Measurements from ENCODE around the gene NRIP1. TPM values are rescaled to one million over a fixed set of nuclear protein-coding genes. Genes with fewer than 3 reads are reported as not detected.

Gene NRIP1
- polyA plus RNA-seq, 3 donors, result 4.3 to 28.2 (median 23.5) TPM

DNA sequence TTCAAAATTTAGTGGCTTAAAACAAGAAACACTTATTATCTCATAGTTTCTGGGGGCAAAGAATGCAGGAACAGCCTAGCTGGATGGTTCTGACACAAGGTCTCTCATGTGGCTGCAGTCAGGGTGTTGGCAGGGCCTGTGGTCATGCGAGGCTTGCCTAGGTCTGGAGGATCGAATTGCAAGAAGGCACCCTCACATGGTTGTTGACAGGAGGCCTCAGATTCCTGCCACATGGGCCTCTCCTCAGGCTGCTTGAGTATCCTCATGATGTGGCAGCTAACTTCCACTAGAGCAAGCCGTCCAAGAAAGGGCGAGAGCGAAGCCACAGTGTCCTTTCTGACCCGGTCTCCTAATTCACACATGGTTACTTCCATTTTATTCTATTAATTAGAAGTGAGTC is 6.2 kb upstream of the NRIP1 start:
- Mint-ChIP-seq H3K9me3 (no peaks in the 10 kb centered on the region), H3K4me3 (no peak overlapping the region), H3K4me1 (peaks cover 3% of the 10 kb centered on the region), H3K27ac (no peak overlapping the region), H3K36me3 (no peaks in the 10 kb centered on the region), H3K27me3 (ENCODE audit: low read depth in 3 of 3) (peaks cover 0 to 1% (median 0%) of the 10 kb centered on the region in 3 donors)
- Histone ChIP-seq H3K36me3 (replicated peaks in 1 of 2; ENCODE audit: control insufficient read depth in 1 of 2, insufficient read depth in 2 of 2, low read length in 2 of 2) (no peaks in the 10 kb centered on the region), H3K4me1 (ENCODE audit: control insufficient read depth in 1 of 2, insufficient read depth in 2 of 2, low read length in 2 of 2) (peaks cover 0 to 9% of the 10 kb centered on the region in 2 donors), H3K4me3 (replicated peaks in 1 of 3; ENCODE audit: low read depth in 2 of 3, low read length in 3 of 3) (no peak overlapping the region), H3K27ac (ENCODE audit: low read depth in 1 of 2, low read length in 2 of 2) (no peak overlapping the region), H3K4me2 (replicated peaks; ENCODE audit: extremely low read depth, low read length, poor library complexity, severe bottlenecking) (no peak overlapping the region), H3K9me3 (replicated peaks in 1 of 2; ENCODE audit: control insufficient read depth in 1 of 2, insufficient read depth in 1 of 2, low read length in 2 of 2) (no peaks in the 10 kb centered on the region), H4K20me1 (ENCODE audit: insufficient read depth, low read length) (no peaks in the 10 kb centered on the region), H3K79me2 (ENCODE audit: insufficient read depth, low read length) (no peaks in the 10 kb centered on the region), H3K27me3 (ENCODE audit: control insufficient read depth in 2 of 2, insufficient read depth in 2 of 2, low read length in 2 of 2) (no peaks in the 10 kb centered on the region), H2AFZ (ENCODE audit: insufficient read depth, low read depth, low read length, poor library complexity, severe bottlenecking) (no peak overlapping the region), H3K9ac (ENCODE audit: insufficient read depth, low read length, poor library complexity, severe bottlenecking) (no peak overlapping the region)
- intact Hi-C loops (cut with micrococcal nuclease), result no loop called here
- DNase-seq, result no peak
- TF ChIP-seq, protein P1, sequence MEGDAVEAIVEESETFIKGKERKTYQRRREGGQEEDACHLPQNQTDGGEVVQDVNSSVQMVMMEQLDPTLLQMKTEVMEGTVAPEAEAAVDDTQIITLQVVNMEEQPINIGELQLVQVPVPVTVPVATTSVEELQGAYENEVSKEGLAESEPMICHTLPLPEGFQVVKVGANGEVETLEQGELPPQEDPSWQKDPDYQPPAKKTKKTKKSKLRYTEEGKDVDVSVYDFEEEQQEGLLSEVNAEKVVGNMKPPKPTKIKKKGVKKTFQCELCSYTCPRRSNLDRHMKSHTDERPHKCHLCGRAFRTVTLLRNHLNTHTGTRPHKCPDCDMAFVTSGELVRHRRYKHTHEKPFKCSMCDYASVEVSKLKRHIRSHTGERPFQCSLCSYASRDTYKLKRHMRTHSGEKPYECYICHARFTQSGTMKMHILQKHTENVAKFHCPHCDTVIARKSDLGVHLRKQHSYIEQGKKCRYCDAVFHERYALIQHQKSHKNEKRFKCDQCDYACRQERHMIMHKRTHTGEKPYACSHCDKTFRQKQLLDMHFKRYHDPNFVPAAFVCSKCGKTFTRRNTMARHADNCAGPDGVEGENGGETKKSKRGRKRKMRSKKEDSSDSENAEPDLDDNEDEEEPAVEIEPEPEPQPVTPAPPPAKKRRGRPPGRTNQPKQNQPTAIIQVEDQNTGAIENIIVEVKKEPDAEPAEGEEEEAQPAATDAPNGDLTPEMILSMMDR (IDR thresholded peaks at IDR 0.05), result no peak
- 90% methylated on average over 2 of the region's 6 CpGs for WGBS (ENCODE audit: insufficient coverage)

DNA sequence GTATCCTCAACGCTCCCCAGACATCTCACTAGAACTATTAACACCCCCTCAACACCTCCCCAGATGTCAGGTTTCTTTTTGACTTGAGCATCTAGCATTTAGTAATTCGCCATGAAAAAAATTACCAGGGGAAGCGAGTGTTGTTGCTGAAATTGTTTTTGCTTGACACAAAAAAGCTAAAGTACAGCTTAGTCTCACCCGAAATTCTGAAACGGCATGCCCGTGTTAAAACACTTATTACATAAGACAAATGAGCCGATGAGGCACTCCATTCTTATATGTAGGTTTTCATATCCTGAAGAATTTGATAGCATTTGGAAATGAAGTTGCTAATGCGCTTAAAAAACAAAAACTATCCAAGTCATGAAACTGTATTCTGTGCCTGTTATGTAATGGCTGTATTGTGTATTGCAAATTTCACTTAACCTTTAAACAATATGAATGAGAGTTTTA is 1.3 kb upstream of the NRIP1 start:
- peak overlapping the region; percentile 83 for H3K9ac ChIP-seq (ENCODE audit: insufficient read depth, low read length, poor library complexity, severe bottlenecking)
- no peaks in the 10 kb centered on the region for H3K9me3 ChIP-seq (replicated peaks in 1 of 2; ENCODE audit: control insufficient read depth in 1 of 2, insufficient read depth in 1 of 2, low read length in 2 of 2)

More for the DNA sequence above, 1.3 kb upstream of the NRIP1 start:
- H3K27me3 ChIP-seq (ENCODE audit: control insufficient read depth in 2 of 2, insufficient read depth in 2 of 2, low read length in 2 of 2), result no peaks in the 10 kb centered on the region
- Mint-ChIP-seq H3K36me3 (peaks cover 0 to 6% of the 10 kb centered on the region in 2 donors), H3K4me3 (peak overlapping the region; percentile 98), H3K4me1 (peaks cover 29% of the 10 kb centered on the region), H3K9me3 (no peaks in the 10 kb centered on the region), H3K27me3 (ENCODE audit: low read depth in 3 of 3) (no peaks in the 10 kb centered on the region), H3K27ac (peak overlapping the region; percentile 96 to 99 (median 97))
- no peaks in the 10 kb centered on the region for H3K36me3 ChIP-seq (replicated peaks in 1 of 2; ENCODE audit: control insufficient read depth in 1 of 2, insufficient read depth in 2 of 2, low read length in 2 of 2)
- peak overlapping the region; percentile 75 for H2AFZ ChIP-seq (ENCODE audit: insufficient read depth, low read depth, low read length, poor library complexity, severe bottlenecking)
- peak overlapping the region; percentile 73 to 97 (median 91) for H3K4me3 ChIP-seq (replicated peaks in 1 of 3; ENCODE audit: low read depth in 2 of 3, low read length in 3 of 3)
- TF ChIP-seq, protein P1 (IDR thresholded peaks at IDR 0.05), result no peak
- peak overlapping the region; percentile 91 for H3K4me2 ChIP-seq (replicated peaks; ENCODE audit: extremely low read depth, low read length, poor library complexity, severe bottlenecking)
- peaks cover 32% of the 10 kb centered on the region for H3K79me2 ChIP-seq (ENCODE audit: insufficient read depth, low read length)
- H3K4me1 ChIP-seq (ENCODE audit: control insufficient read depth in 1 of 2, insufficient read depth in 2 of 2, low read length in 2 of 2), result peaks cover 18 to 34% of the 10 kb centered on the region in 2 donors
- peak overlapping the region; percentile 90 for H3K27ac ChIP-seq (ENCODE audit: low read depth in 1 of 2, low read length in 2 of 2)
- no CpG with 5 or more reads among the region's 8 CpGs for WGBS (ENCODE audit: insufficient coverage)
- intact Hi-C loops (cut with micrococcal nuclease), result loop anchor here (5.0 to 10.0 kb wide), 6 partner anchors 66 to 419 kb away; no protein-coding TSS in a partner anchor
- peak in 1 of 3 donors; percentile 8 for DNase-seq
- peaks cover 32% of the 10 kb centered on the region for H4K20me1 ChIP-seq (ENCODE audit: insufficient read depth, low read length)

All from CD14-positive monocyte (primary cell).